ENCODE data around the gene ADAMTSL5. TPM values are rescaled to one million over a fixed set of nuclear protein-coding genes. Genes with fewer than 3 reads are reported as not detected.
A peak's percentile ranks its signal among the peaks of the same experiment; 100 is the strongest.

ADAMTSL5 gene
- total RNA-seq, 2 experiments from 2014 or later, result 4.2 to 5.4 TPM

- Mint-ChIP-seq H3K4me1 (peaks cover 9% of the 10 kb centered on the region), H3K9me3 (no peaks in the 10 kb centered on the region), H3K4me3 (no peak overlapping the region), H3K27ac (no peak overlapping the region), H3K36me3 (ENCODE audit: low read depth) (no peaks in the 10 kb centered on the region), H3K27me3 (peaks cover 21% of the 10 kb centered on the region)
- DNase-seq, result peak; percentile 68
- ChIA-PET CTCF (no interaction called here), POLR2A (no interaction called here)
Measured at GRCh38 chr19:1513499-1514294, 878 bp upstream of the ADAMTSL5 start.

- POLR2A ChIA-PET, result no interaction called here
- Mint-ChIP-seq H3K27ac (no peak overlapping the region), H3K4me3 (peak overlapping the region; percentile 65), H3K36me3 (ENCODE audit: low read depth) (no peaks in the 10 kb centered on the region), H3K27me3 (peaks cover 25% of the 10 kb centered on the region), H3K4me1 (peaks cover 16% of the 10 kb centered on the region), H3K9me3 (no peaks in the 10 kb centered on the region)
- CTCF ChIA-PET, result interaction anchor here (0.6 to 1.0 kb wide), 2 partner anchors 12 to 48 kb away, joined by 3 to 4 read pairs; partner anchors contain the start of gene PLK5
- DNase-seq, result no peak
Measured at GRCh38 chr19:1511318-1512317, 1.2 kb downstream of the ADAMTSL5 start.

GRCh38 chr19:1510807-1511206, 2.0 kb downstream of the ADAMTSL5 start:
- no peak for DNase-seq
- peaks cover 18% of the 10 kb centered on the region for H3K4me1 Mint-ChIP-seq
- no peaks in the 10 kb centered on the region for H3K9me3 Mint-ChIP-seq
- POLR2A ChIA-PET, result no interaction called here
- H3K27ac Mint-ChIP-seq, result no peak overlapping the region
- H3K36me3 Mint-ChIP-seq (ENCODE audit: low read depth), result no peaks in the 10 kb centered on the region
- peaks cover 23% of the 10 kb centered on the region for H3K27me3 Mint-ChIP-seq
- CTCF ChIA-PET, result no interaction called here
- no peak overlapping the region for H3K4me3 Mint-ChIP-seq

GRCh38 chr19:1510442-1510806, 2.4 kb downstream of the ADAMTSL5 start:
- H3K9me3 Mint-ChIP-seq, result no peaks in the 10 kb centered on the region
- H3K27ac Mint-ChIP-seq, result no peak overlapping the region
- CTCF ChIA-PET, result no interaction called here
- H3K4me3 Mint-ChIP-seq, result no peak overlapping the region
- H3K36me3 Mint-ChIP-seq (ENCODE audit: low read depth), result no peaks in the 10 kb centered on the region
- POLR2A ChIA-PET, result no interaction called here
- H3K4me1 Mint-ChIP-seq, result peaks cover 18% of the 10 kb centered on the region
- DNase-seq, result no peak
- H3K27me3 Mint-ChIP-seq, result peaks cover 23% of the 10 kb centered on the region

- DNase-seq, result no peak
- Mint-ChIP-seq H3K36me3 (ENCODE audit: low read depth) (no peaks in the 10 kb centered on the region), H3K27me3 (peaks cover 23% of the 10 kb centered on the region), H3K27ac (no peak overlapping the region), H3K4me1 (peaks cover 18% of the 10 kb centered on the region), H3K9me3 (no peaks in the 10 kb centered on the region), H3K4me3 (no peak overlapping the region)
- CTCF ChIA-PET, result no interaction called here
- POLR2A ChIA-PET, result no interaction called here
Measured at GRCh38 chr19:1509602-1510441, 3.0 kb downstream of the ADAMTSL5 start.

- POLR2A ChIA-PET, result no interaction called here
- CTCF ChIA-PET, result no interaction called here
- H3K27me3 Mint-ChIP-seq, result peaks cover 30% of the 10 kb centered on the region
- H3K4me1 Mint-ChIP-seq, result peaks cover 18% of the 10 kb centered on the region
- H3K36me3 Mint-ChIP-seq (ENCODE audit: low read depth), result no peaks in the 10 kb centered on the region
- no peak for DNase-seq
- no peak overlapping the region for H3K27ac Mint-ChIP-seq
- H3K9me3 Mint-ChIP-seq, result no peaks in the 10 kb centered on the region
- H3K4me3 Mint-ChIP-seq, result no peak overlapping the region
Measured at GRCh38 chr19:1508507-1508856, 4.3 kb downstream of the ADAMTSL5 start.

GRCh38 chr19:1507763-1508506, 4.9 kb downstream of the ADAMTSL5 start:
- CTCF ChIA-PET, result interaction anchor here (0.6 kb wide), 1 partner anchor 570 kb away, joined by 3 read pairs; no protein-coding TSS in a partner anchor
- Mint-ChIP-seq H3K4me1 (peaks cover 19% of the 10 kb centered on the region), H3K9me3 (no peaks in the 10 kb centered on the region), H3K27ac (peak overlapping the region; percentile 93), H3K27me3 (peaks cover 32% of the 10 kb centered on the region), H3K36me3 (ENCODE audit: low read depth) (no peaks in the 10 kb centered on the region), H3K4me3 (peak overlapping the region; percentile 77)
- POLR2A ChIA-PET, result no interaction called here
- DNase-seq, result peak; percentile 88

GRCh38 chr19:1507192-1507660, 5.6 kb downstream of the ADAMTSL5 start:
- Mint-ChIP-seq H3K9me3 (no peaks in the 10 kb centered on the region), H3K4me3 (no peak overlapping the region), H3K36me3 (ENCODE audit: low read depth) (no peaks in the 10 kb centered on the region), H3K27me3 (peaks cover 34% of the 10 kb centered on the region), H3K4me1 (peaks cover 14% of the 10 kb centered on the region), H3K27ac (no peak overlapping the region)
- no peak for DNase-seq
- ChIA-PET CTCF (interaction anchor here (0.6 kb wide), 1 partner anchor 569 kb away, joined by 3 read pairs; no protein-coding TSS in a partner anchor), POLR2A (no interaction called here)

- H3K27ac Mint-ChIP-seq, result no peak overlapping the region
- no peak for DNase-seq
- POLR2A ChIA-PET, result no interaction called here
- CTCF ChIA-PET, result interaction anchor here (1.0 kb wide), 1 partner anchor 63 kb away, joined by 4 read pairs; no protein-coding TSS in a partner anchor
- H3K4me3 Mint-ChIP-seq, result no peak overlapping the region
- peaks cover 12% of the 10 kb centered on the region for H3K4me1 Mint-ChIP-seq
- H3K36me3 Mint-ChIP-seq (ENCODE audit: low read depth), result no peaks in the 10 kb centered on the region
- H3K27me3 Mint-ChIP-seq, result peaks cover 32% of the 10 kb centered on the region
- H3K9me3 Mint-ChIP-seq, result no peaks in the 10 kb centered on the region
Measured at GRCh38 chr19:1505991-1506881, 6.6 kb downstream of the ADAMTSL5 start.

- no peaks in the 10 kb centered on the region for H3K9me3 Mint-ChIP-seq
- no peak overlapping the region for H3K4me3 Mint-ChIP-seq
- H3K4me1 Mint-ChIP-seq, result peaks cover 10% of the 10 kb centered on the region
- POLR2A ChIA-PET, result no interaction called here
- CTCF ChIA-PET, result no interaction called here
- no peak overlapping the region for H3K27ac Mint-ChIP-seq
- peaks cover 24% of the 10 kb centered on the region for H3K27me3 Mint-ChIP-seq
- DNase-seq, result no peak
- H3K36me3 Mint-ChIP-seq (ENCODE audit: low read depth), result no peaks in the 10 kb centered on the region
Measured at GRCh38 chr19:1505012-1505411, 7.8 kb downstream of the ADAMTSL5 start.

Data from activated CD4-positive, alpha-beta T cell treated with anti-CD3 and anti-CD28 coated beads, Interleukin-2, amount 10 ng/mL, durations not matched to agents 7 days and 5 days (primary cell).